ENCODE data around the gene CLIC4.
"Not testable (repeated sequence)": the region's sequence is repeated elsewhere in the genome, so short reads cannot be mapped to it uniquely, and the experiment has no call there.

Gene CLIC4

DNA sequence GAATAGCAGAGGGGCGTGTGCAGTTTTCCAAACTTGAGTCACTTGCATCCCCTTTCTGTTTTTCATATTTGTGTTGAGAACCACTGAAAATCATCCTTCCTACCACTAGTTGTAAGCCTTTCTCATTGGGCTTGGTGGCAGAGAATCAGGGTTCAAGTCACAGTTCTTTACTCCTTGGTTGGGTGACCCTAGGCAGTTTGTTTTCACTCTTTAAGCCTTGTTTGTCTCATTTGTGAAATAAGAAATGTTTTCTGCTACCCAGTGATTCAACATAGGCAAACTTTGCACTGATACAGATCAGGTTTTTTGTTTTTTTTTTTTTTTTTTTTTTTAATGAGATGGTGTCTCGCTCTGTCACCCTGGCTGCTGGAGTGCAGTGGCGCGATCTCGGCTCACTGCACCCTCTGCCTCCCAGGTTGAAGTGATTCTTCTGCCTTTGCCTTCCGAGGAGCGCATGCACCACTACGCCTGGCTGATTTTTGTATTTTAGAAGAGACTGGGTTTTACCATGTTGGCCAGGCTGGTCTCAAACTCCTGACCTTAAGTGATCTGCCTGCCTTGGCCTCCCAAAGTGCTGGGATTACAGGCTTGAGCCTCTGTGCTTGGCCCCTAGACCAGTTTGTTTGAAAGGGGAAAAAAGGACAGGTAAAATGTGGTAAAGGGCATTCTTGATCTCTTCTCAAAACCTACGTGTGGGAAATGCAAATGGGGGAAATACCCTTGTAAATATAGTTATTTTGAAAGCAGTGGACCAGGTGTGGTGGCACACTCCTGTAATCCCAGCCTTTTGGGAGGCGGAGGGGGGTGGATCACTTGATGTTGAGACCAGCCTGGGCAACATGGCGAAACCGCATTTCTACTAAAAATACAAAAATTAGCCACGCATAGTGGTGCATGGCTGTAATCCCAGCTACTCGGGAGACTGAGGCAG is 3.2 kb downstream of the CLIC4 start:
- no peak for DNase-seq

DNA sequence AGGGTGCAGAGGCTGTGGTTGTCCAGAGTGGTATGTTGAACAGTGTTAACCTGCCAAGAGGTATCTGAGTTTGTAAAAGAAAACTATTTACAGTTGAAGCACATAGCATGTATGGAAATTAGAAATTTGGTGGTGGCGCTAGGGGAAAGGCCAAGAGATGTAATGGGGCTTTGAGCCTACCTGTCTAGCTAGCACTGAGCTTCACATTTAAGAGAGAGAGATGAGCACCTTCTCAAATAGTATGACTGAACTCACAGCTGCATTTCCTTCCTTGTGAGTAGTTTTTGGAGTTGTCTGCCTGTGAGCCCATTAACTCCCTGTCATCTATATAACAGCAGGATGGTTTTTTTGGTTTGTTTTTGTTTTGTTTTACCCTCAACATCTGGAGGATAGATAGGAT is 4.0 kb downstream of the CLIC4 start:
- DNase-seq, result no peak

DNA sequence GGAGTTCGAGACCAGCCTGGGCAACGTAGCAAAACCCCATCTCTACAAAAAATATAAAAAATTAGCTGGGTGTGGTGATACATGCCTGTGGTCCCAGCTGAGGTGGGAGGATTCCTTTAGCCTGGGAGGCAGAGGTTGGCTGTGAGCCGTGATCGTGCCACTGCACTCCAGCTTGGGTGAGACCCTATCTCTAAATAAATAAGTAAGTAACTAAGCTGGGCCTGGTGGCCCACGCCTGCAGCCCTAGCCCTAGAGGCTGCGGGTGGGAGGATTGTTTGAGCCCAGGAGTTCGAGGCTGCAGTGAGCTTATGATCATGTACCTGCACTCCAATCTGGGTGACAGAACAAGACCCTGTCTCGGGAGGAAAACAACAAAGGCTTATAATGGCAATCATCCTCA is 4.6 kb downstream of the CLIC4 start:
- no peak for DNase-seq

DNA sequence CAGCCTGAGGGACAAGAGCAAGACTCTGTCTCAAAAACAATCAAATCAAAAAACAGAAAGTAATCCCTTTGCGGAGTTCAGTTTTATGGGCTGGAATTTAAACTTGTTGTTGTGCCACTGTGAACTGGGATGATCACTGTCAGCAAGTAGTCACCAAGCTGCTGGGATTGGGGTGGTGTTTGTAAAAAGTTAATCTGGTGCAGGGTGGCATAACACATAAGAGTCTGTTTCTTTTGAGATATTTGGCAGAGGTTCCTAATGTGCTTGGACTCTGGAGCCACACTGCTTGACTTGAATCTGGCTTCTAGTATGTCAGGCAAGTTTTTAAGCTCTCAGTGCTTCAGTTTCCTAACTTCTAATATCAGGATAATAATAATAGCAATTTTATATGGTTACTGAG is 6.6 kb downstream of the CLIC4 start:
- no peak for DNase-seq

DNA sequence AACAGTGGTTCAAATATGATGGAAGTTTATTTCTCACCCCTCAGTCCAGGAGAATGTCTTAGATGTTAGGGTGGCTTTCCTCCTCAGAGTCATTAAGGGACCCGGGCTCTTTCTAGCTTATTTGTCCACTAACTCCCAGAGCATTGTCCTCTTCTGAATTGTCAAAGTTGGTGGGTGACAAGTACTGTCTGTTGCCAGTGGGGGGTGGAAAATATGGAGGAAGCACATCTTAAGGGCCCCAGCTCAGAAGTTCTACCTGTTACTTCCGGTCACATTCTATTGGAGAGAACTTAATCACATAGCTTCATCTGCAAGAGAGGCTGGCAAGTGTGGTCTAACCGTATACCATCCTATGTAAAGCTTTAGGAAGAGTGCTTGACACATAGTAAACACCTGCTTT is 7.1 kb downstream of the CLIC4 start:
- DNase-seq, result no peak

DNA sequence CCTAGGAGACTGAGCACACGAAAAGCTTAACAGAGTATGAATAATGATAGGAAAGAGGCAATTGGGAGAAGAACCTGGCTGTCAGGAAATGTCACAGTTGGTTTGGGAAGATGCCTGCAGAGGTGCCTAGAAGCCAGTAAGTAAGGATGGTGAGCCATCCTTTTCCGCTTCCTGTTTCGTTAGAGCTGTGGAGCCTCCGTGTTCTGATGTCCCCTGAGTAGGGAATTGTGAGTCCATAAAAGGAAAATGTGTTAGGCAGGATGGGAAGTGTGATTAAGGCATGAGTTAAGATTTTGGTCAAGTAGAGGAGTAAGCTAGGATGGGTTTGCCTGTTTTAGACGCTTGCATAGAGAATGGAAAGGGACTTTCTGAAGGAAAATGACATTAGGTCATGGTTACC is 9.0 kb downstream of the CLIC4 start:
- no peak for DNase-seq

DNA sequence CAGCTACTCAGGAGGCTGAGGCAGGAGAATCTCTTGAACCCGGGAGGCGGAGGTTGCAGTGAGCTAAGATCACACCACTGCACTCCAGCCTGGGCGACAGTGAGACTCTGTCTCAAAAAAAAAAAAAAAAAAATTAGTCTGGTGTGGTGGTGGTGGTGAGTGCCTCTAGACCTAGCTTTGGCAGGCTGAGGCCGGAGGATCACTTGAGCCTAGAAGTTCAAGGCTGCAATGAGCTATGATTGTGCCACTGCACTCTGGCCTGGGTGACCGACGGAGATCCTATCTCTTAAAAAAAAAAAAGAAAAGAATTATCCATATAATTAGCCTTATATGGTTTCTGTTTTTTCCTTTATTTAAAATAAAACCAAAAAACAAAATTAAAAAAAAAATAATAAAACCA is 10.1 kb downstream of the CLIC4 start:
- DNase-seq, result not testable (repeated sequence)

DNA sequence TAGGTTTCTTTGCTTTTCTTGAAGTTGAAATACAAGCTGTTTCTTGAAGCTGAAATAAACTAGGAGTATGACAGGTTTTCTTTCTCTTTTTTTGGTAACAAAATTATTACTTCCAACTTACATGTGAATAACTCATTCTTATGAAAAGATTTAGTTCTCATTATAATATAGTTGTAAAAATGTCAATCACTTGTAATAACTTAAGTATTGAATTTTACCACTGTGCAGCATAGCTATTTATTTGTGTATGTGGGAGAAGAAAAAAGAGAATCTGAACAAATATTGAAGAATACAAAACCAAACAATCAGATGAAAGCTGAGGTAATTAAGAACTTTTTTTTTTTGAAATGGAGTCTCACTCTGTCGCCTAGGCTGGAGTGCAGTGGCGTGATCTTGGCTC is 11.1 kb downstream of the CLIC4 start:
- no peak for DNase-seq

DNA sequence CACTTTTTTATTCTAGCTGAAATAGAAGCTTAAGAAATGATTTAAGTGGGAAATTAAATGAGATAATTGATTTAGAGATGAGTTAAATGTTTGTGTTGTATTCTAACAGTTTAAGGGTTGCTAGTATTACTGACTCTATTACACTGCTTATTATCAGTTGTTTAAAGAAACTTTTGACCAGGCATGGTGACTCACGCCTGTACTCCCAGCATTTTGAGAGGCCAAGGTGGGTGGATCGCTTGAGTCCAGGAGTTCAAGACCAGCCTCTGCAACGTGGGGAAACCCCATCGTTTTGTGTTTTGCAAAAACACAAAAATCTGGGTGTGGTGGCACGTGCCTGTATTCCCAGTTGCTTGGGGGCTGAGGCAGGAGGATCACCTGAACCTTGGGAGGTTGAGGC is 14.2 kb downstream of the CLIC4 start:
- no peak for DNase-seq

DNA sequence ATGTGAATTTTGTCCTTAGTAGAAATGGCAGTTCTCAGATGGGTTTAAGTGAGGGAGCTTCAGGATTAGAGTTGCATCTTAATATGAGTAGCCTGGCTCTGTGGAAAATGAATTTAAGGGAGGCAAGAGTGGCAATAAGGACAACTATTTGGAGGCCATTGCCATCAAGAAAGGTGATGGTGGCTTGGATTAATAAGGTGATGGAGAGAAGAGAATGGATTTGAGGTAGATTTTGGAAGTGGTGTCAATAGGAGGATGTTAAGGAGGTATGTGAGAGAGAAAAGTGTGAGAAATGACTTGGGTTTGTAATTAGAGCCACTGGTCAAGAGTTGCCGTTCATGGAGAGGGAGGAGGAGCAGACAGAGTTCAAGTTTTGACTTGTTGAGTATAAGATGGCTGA is 16.3 kb downstream of the CLIC4 start:
- DNase-seq, result no peak

DNA sequence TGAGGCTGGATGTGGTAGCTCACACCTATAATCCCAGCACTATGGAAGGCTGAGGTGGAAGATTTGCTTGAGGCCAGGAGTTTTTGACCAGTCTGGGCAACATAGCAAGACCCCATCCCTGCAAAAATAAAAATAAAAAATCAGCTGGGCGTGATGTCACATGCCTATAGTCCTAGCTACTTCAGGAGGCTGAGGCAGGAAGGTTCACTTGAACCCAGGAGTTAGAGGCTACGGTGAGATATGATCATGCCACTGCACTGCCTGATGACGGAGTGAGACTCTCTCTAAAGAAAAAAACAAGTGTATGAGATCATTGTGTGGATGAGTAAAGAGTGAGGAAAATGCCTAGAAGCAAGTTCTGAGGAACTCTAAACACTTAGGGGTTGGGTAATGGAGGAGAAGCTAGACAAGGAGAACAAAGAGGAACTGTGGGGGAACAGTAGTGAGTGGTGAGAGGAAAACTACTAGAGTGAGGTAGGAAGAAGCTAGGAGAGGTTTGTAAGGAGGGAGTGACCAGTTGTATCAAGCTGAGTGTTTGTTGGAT is 17.0 kb downstream of the CLIC4 start:
- DNase-seq, result no peak

DNA sequence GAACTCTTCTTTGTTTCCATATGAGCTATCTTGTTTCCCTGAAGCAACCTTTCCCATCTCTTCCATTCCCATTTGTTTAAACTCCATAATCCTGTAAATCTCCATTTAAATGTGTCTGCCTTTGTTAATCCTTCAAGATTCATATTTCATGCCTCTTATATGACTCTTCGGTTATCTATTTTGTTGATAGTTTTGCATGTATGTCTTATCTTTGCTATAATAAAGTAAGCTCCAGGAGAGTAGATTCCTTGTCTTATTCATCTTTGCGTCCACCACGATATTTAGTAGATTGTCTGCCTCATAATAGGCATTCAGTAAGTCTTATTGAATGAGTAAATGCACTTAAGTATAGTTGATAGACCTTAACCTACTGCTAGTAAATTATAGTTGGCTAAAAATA is 18.4 kb downstream of the CLIC4 start:
- DNase-seq, result no peak

DNA sequence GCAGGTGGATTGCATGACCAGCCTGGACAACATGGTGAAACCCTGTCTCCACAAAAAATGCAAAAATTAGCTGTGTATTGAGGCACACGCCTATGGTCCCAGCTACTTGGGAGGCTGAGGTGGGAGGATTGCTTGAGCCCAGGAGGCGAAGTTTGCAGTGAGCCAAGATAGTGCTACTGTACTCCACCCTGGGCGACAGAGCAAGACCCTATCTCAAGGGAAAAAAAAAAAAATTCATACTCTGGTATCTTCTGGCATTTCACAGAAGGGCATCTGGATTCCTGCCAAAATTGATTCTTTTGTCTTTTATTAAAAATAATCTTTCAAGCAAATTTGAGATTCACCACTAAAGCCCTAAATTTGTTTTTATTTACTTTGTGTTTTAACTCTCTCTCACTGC is 19.2 kb downstream of the CLIC4 start:
- no peak for DNase-seq

DNA sequence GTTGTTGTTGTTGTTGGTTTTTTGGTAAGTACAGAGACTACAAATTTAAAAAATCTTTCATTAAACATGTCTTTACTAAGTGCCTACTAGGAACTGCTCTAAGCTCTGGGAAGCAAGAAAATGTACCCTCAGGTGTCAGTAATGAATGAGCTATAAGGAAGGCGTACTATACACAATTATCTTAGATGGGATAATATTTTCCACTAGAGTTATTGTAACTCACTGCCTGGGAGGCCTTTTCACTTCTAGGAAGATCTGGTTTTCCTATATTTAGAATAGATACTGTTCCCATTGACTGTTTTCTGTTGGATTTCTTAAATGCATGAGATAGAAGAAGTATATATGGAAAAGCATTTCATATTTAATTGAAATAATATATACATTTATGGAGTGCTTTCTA is 19.6 kb downstream of the CLIC4 start:
- DNase-seq, result no peak

DNA sequence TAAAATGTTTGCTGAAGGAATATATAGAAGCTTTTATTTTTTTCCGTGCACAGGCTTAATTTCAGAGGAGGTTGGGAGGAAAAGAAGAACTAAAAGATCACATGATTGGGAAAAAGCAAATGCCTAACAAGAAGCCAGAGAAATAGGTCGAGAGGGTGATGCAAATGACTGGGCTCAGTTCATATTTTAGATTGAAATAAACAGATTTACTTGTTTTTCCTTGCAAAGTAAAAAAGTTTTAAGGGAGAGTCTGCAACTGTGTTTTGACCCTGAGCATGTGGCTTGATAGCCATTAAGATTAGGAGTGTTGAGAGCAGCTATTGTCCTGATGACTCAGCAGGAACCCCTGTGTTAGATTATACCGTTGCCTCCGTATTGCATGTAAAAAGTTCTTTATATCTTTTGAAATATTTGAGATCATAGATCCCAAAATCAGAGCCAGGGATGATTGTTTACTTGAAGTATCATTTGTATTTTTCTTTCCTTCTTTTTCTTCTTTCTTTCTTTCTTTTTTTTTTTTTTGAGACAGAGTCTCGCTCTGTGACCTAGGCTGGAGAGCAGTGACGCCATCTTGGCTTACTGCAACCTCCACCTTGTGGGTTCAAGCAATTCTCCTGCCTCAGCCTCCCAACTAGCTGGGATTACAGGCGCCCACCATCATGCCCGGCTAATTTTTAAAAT is 20.2 kb downstream of the CLIC4 start:
- DNase-seq, result no peak

DNA sequence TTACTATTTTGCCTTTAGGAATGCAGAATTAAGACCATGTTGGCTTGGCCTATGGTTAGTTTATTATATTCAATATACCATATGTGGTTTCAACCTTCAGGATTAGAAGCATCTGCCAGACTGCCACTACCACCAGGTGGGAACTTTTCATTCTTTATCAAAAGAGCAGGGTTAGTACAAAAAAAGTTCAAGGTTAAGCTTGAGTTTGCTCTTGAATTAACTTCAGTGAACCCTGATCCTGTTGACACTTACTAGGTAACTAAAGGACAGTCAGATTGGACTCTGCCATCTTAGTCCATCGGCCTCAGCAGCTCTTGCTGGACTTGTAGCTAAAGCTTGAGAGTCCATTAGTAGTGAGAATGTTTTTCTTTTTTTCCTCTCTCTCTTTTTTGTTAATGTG is 22.1 kb downstream of the CLIC4 start:
- no peak for DNase-seq

DNA sequence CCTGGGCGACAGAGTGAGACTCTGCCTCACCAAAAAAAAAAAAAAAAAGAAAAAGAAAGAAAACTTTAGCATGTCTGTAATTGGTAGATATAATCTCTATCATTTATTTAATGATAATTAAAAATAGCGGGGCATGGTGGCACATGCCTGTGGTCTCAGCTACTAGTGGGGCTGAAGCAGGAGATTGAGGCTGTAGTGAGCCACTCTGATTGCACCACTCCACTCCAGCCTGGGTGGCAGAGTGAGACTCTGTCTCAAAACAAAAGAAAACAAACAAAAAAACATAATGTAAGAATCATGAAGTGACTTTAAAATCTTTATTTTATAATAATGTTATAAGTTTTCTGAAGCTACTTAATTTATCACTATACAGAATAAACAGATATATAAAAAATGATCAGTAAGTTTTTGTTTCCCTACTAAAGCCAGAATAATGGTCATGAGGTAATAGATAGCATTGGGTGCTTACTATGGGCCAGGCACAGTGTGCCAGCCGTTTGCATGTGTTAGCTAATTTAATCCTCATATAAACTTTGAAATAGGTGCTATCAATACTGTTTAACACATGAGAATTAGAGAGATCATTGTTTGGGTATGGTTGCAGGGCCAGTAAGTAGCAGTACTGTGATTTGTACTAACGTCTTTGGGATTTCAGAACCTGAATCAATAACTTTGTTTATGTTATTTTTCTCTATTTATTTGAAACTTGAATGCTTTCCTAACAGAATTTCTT is 23.8 kb downstream of the CLIC4 start:
- DNase-seq, result no peak

DNA sequence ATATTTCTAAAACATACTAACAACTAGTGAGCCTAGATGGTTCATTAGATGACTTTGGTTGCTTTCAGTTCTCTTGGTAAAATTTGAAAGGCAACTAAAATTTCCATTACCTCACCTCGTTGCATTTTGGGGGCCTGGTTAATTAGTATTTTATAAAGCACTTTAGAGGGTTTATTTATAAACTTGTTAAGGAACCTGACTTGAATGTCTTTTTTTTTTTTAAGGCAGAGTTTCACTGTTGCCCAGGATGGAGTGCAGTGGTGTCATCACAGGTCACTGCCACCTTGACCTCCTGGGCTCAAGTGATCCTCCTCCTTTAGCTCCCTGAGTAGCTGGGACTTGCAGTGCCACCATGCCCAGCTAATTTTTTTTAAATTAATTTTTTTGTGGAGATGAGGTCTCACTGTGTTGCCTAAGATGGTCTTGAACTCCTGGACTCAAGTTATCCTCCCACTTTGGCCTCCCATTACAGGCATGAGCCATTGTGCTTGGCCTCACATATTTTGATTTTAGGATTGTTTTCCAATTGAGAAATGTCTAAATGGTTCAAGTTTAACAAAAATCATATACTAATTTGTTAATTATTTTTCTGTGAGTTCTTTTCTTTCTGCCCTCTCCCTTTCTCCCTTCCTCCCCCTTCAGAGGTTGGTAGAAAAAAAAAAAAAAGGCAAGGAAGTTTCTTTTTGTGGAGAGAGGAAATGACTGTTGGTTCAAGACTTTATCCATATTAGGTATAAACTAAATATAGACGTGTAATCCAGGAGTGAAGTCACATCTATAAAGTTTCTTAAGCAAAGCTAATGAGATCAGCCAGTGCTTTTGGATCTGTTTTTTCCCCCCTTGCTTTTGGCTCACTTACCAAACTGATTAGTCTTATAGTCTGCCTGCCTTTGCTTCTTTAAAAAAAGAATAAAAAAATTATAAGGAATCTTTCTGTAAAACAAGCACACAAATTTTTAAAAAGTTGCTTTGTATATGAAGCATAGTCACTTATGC is 24.7 kb downstream of the CLIC4 start:
- no peak for DNase-seq

DNA sequence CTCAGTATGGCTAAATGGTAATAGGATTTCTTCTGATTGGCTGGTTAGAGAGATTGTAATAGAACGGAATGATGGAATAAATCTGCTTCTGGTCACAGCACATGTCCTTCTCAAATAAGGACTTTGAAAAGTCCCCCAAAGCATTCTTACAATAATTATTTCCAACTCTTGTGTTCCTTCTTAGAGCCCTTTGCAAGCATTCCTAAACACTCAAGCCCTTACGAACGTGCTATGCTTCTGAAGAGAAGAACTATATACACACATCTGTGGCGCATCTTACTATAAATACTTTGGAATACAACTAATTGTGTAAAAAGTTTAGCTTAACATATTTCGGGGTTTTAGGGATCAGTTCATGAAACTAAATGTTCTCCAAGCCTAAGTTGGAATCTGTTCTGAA is 25.6 kb downstream of the CLIC4 start:
- no peak for DNase-seq

DNA sequence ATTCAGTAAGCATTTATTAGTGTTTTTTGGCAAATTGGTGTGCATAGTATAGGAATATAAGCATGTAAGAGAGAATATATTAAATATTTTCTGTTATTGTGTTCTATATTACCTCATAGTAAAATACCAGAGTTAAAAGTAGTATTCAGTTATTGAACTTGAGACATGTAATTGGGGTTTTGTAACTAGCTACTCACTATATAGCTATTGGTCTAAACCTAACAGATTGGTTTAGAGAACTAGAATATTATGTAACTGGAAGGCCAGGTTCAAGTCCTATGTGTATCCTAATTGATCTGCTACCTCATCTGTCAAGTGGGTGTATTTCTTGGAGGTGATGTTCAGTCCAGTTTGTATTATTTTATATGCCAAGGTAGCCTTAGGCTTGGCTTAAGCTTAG is 26.3 kb downstream of the CLIC4 start:
- DNase-seq, result no peak

DNA sequence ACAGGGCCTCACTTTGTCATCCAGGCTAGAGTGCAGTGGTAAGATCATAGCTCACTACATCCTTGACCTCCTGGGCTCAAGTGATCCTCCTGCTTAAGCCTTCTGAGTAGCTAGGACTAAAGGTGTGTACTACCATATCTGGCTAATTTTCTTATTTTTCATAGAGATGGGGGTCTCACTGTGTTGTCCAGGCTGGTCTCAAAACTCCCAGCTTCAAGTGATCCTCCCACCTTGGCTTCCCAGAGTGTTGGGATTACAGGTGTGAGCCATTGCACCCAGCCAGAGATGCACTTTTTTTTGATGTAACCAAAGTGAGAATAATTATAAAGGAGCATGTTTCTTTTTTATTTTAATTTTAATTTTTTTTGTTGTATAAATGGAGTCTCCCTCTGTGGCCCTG is 28.4 kb downstream of the CLIC4 start:
- DNase-seq, result no peak

DNA sequence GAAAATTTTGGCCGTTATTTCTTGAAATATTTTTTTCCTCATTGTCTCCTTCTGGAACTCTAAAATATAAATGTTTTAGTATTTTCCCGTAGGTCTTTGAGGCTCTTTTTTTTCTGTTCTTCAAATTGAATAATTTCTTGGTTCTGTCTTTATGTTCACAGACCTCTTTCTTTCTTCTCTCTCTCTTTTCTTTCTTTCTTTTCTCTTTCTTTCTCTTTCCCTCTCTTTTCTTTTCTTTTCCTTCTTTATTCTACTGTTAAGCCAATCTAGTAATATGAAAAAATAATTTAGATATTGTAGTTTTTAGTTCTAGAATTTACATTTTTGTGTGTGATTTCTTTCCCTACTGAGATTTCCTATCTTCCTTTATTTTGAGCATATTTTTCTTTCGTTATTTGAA is 30.1 kb downstream of the CLIC4 start:
- DNase-seq, result no peak

All from activated gamma-delta T cell treated with Interleukin-2 at 50 U/mL for 16 hours (primary cell).